ENCODE data around the gene RUBCNL.

DNA sequence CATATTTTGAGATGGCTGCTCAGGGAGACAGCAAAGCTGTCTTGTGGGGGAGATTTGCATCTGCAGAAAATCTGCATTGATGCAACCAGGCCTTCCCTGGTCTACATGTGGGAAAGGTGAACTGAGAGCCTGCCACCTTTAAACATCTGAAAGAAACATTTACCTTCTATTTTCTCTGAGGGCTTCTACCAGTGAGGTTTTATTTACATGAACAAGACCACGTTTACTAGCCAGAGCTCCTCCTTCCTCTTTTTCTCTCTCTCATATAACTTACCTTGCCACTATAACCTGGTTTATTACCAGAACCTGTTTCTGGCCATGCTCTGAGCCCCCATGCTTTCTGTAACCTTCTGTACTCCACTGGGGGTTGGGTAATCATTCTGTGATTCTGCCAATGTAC is 14.4 kb upstream of the RUBCNL start:
- TF ChIP-seq CTCF (IDR thresholded peaks at IDR 0.05) = no peak
- TF ChIP-seq POLR2A (IDR thresholded peaks at IDR 0.05) = no peak
